HUDEP-2 (cell line): ENCODE data around the gene FGF10.

ENCODE experiments used
- DNase-seq, 76 experiments: peaks; one replicate each; lab custom pipeline; 2025; ENCODE audit not compliant: unreplicated experiment in 76 of 76; lab: John Stamatoyannopoulos, UW

FGF10 gene

GRCh38 chr5:44358421-44358820, 30.8 kb downstream of the FGF10 start:
- DNase-seq: no peak

GRCh38 chr5:44356231-44356630, 33.0 kb downstream of the FGF10 start:
- no peak for DNase-seq

DNA sequence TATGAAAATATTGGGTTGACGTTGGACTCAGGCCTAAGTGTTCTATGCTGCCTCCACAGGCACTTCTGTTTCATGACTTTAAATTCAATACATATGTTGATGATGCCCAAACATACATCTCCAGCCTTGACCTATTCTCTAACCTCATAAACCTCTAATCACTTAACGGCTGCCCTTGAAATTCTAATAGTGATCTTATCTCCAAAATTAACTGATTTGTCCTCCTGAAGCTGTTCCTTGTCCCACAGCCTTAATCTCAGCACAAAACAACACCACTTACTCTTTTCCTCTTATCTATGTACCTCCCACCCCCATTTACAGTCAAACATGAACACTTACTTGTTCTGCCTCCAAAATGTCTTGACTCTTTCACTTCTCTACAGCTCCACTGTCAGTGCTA, 43.3 kb downstream of the FGF10 start:
- no peak for DNase-seq

- DNase-seq: no peak
These were observed 52.5 kb downstream of the FGF10 start for GRCh38 chr5:44336708-44337107.

GRCh38 chr5:44334622-44335021, 54.6 kb downstream of the FGF10 start:
- no peak for DNase-seq

GRCh38 chr5:44332285-44332971, 56.8 kb downstream of the FGF10 start:
- peak in 15 of 76 experiments; percentile 1 to 36 (median 8) for DNase-seq

- no peak for DNase-seq
These were observed 57.7 kb downstream of the FGF10 start for GRCh38 chr5:44331471-44332050.

GRCh38 chr5:44329716-44330115, 59.5 kb downstream of the FGF10 start:
- no peak for DNase-seq

- DNase-seq: no peak
These were observed 68.0 kb downstream of the FGF10 start for GRCh38 chr5:44321144-44321725.

GRCh38 chr5:44320188-44320587, 69.0 kb downstream of the FGF10 start:
- DNase-seq: no peak

DNA sequence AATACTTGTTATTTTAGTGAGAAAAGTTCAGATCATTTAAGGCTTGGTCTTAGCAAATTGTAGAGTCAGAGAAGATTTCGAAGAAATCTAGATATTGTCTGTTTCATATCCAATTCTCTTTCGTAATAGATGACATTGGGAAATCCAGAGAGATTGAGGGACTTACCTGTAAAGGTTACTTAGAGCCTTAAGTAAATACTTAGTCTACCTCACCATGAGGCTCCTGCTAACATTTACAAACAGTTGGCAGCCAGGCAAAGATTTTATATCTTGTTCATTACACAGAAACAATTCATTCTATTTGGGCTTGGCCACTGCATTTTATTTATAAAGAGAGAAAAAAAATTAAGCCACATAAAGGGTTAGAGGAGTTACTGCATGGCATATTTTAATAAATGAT, 70.3 kb downstream of the FGF10 start:
- DNase-seq: no peak

DNA sequence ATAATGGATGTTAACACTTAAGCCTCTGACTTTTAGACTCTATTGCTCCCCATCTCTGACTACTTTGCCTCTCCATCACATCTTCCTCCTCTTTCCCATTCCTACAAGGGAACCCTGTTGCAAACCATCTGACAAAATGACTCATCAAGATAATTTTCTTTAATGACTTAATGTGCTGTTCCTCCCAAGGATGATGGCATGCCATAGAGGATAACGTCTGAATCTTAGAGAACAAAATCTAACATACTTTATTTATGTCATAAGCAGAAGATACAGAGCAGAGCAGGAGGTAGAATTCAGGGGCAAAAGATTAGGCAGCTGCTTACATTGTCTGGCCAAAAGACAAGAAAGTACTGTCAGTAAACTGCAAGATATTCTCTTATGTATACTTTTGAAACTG, 76.8 kb downstream of the FGF10 start:
- DNase-seq: no peak

GRCh38 chr5:44300551-44300950, 88.7 kb downstream of the FGF10 start:
- no peak for DNase-seq

- DNase-seq: no peak
These were observed 89.8 kb downstream of the FGF10 start for GRCh38 chr5:44299394-44299793.

DNA sequence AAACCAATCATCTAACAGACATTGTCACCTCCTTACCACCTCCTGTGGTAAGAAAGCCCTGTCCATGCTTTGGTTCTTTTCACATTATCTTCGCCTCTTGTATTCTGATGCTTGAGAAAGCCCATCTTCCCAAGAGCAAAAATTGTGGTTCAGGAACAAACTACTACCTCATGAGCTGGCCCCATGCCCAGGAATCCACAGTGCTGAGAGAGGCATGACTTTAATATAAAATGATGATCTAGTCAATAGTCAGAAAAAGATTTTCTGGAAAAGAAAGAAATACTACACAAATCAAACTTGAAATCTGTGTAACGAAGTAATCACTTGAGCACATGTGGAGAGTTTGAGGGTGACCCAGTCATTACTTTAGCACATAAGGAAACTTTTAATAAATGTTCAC, 94.7 kb downstream of the FGF10 start:
- DNase-seq: no peak

DNA sequence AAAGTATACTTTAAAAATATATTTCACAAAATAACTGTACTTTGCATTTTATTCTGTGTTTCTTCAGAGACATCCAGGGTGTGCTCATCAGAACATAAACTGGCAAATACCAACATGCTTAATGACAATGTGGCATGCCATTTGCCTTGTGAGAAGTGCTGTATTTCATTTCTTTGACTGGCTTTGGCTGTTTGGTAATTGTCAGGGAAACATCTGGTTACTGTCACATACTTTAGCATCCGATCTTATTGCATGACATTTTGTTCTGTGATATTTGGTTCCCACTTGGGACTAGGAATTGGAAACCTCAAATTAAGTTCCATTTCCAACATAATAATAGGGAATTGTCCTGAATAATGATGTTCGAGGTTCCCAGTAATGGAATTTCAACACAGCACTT, 96.5 kb downstream of the FGF10 start:
- no peak for DNase-seq

- DNase-seq: no peak
These were observed 110.8 kb downstream of the FGF10 start for GRCh38 chr5:44278469-44278868.

DNA sequence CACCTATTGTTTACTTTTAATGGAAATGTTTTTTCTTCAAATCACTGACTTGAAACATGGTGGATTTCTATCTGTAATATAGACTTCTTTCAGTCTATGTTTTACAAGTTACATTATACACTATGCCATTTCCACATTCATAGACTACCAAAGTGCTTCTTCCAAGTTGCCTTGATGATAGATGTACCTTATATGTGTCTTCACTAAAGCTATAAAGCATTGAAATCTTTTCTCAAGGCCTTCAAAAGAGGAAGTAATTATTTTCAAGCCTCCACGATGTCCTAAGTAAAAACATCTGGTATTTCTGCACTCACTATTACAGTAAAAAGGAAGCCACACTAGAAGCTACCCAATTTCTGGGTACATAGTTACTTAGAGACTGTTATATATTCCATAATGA, 113.3 kb downstream of the FGF10 start:
- no peak for DNase-seq

DNA sequence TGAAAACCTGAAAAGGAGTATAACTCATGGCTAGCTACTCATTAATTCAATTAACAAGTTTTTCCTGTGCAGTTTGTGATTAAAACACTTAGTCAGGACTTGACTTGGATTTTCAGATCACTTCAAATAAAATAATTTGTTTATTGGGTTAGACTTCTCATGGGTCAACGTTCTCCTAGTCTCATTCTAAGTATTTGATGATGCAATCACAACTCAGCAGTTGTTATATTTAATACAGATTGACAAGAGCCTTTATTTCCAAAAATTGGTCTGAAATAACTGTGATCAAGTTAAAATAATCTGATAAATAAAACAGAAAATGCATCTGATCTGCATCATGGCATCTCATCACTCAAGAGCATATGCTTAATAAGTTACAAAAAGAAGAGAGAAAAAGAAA, 113.9 kb downstream of the FGF10 start:
- DNase-seq: no peak

GRCh38 chr5:44267909-44268308, 121.3 kb downstream of the FGF10 start:
- no peak for DNase-seq

- DNase-seq: no peak
These were observed 122.2 kb downstream of the FGF10 start for GRCh38 chr5:44266882-44267576.

GRCh38 chr5:44265713-44266112, 123.5 kb downstream of the FGF10 start:
- DNase-seq: no peak
